Measurements from ENCODE around the gene TRAF3.

GRCh38 chr14:102822311-102822863 is 45.1 kb downstream of the TRAF3 start:
- TF ChIP-seq CTCF (IDR thresholded peaks at IDR 0.05) (no peak), SIN3A (IDR thresholded peaks at IDR 0.05; ENCODE audit: borderline replicate concordance, insufficient read depth, low read depth, low read length) (no peak)

All from Panc1 (cell line).